ENCODE results near the gene VPS33A.

DNA sequence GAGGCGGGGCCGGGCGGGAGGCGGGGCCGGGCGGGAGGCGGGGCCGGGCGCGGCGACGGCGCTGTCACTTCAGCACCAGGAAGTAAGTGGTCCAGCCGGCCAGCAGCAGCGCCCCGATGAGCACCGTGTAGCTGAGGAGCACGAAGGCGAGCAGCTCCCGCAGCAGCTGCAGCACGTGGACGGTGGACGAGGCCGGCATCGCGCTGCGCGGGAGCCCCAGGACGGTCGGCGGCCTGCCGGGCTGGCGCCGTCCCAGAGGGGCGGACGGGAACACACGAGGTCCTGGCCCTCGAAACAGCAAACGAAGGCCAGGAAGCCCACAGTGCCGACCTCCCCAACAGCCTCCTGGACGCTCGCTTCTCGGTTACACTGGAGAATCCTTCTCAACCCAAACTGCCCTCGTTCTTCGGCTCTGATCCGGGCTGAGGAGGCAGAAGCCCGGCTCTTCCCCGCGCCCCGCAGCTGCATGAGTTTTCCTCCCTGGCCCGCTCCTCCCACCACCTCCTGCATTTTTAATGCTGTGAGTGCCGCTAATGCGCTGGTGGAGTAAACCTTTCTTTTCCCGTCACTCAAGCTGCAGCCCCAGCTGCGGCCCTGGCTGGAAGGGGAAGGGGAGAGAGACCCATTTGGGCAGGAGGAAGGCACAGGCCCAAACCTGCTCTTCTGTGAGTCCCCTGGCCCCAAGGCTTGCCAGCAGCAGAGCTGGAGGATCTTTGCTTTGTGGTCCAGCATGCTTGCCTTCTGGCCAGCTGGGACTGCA is 39.7 kb downstream of the VPS33A start:
- TF ChIP-seq, protein P1, sequence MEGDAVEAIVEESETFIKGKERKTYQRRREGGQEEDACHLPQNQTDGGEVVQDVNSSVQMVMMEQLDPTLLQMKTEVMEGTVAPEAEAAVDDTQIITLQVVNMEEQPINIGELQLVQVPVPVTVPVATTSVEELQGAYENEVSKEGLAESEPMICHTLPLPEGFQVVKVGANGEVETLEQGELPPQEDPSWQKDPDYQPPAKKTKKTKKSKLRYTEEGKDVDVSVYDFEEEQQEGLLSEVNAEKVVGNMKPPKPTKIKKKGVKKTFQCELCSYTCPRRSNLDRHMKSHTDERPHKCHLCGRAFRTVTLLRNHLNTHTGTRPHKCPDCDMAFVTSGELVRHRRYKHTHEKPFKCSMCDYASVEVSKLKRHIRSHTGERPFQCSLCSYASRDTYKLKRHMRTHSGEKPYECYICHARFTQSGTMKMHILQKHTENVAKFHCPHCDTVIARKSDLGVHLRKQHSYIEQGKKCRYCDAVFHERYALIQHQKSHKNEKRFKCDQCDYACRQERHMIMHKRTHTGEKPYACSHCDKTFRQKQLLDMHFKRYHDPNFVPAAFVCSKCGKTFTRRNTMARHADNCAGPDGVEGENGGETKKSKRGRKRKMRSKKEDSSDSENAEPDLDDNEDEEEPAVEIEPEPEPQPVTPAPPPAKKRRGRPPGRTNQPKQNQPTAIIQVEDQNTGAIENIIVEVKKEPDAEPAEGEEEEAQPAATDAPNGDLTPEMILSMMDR (conservative IDR thresholded peaks at IDR 0.05; ENCODE audit: low read length) = no peak
- TF ChIP-seq EZH2phosphoT487 (IDR thresholded peaks at IDR 0.05; ENCODE audit: borderline replicate concordance, low read depth, low read length) = no peak
